HepG2 (cell line): Measurements from ENCODE around the gene MAPKAPK3. TPM values are rescaled to one million over a fixed set of nuclear protein-coding genes. Genes with fewer than 3 reads are reported as not detected.
A peak's percentile ranks its signal among the peaks of the same experiment; 100 is the strongest.

Experiments used
- DBP ChIP-seq: sonication (generic); formaldehyde crosslinking; IDR thresholded peaks from 2 replicates; pipeline ENCODE4 v1.4.0; 2020; ENCODE audit warnings: missing genetic modification reagents; ENCODE audit errors: not compliant biosample characterization
- IRF1 ChIP-seq: sonication (generic); formaldehyde crosslinking; IDR thresholded peaks from 2 replicates; pipeline ENCODE4 v1.4.0; 2020; ENCODE audit warnings: low read depth, mild to moderate bottlenecking, missing genetic modification reagents
- JDP2 ChIP-seq: sonication (generic); formaldehyde crosslinking; IDR thresholded peaks from 2 replicates; pipeline ENCODE4 v1.8.1; 2022; ENCODE audit warnings: missing genetic modification reagents, borderline replicate concordance
- MED13 ChIP-seq: sonication (generic); formaldehyde crosslinking; IDR thresholded peaks from 2 replicates; pipeline ENCODE4 v1.5.0; 2020; ENCODE audit warnings: missing genetic modification reagents
- PBX2 ChIP-seq: IDR thresholded peaks from 2 replicates; pipeline ENCODE4 v1.6.1; 2016; ENCODE audit warnings: control low read depth
- RERE ChIP-seq: IDR thresholded peaks from 2 replicates; pipeline ENCODE4 v1.6.1; 2016; ENCODE audit warnings: low read depth, missing genetic modification reagents, missing compliant biosample characterization
- SIN3B ChIP-seq: fragments of 150-350 bp; IDR thresholded peaks from 2 replicates; pipeline ENCODE4 v1.6.1; 2014; ENCODE audit warnings: low read length
- TBX3 ChIP-seq: fragments of 450-650 bp; IDR thresholded peaks from 2 replicates; pipeline ENCODE4 v1.6.1; 2017; ENCODE audit warnings: antibody characterized with exemption, mild to moderate bottlenecking, inconsistent platforms, borderline replicate concordance
- TMF1 ChIP-seq: sonication (generic); formaldehyde crosslinking; IDR thresholded peaks from 2 replicates; pipeline ENCODE4 v1.8.1; 2022; ENCODE audit warnings: low read depth, missing genetic modification reagents
- ZBTB46 ChIP-seq: sonication (generic); formaldehyde crosslinking; IDR thresholded peaks from 2 replicates; pipeline ENCODE4 v1.4.0; 2020; ENCODE audit warnings: mild to moderate bottlenecking, missing genetic modification reagents, borderline replicate concordance
- ZNF136 ChIP-seq: sonication (generic); formaldehyde crosslinking; IDR thresholded peaks from 2 replicates; pipeline ENCODE4 v1.8.1; 2022; ENCODE audit warnings: low read depth, mild to moderate bottlenecking, moderate library complexity, missing genetic modification reagents
- ZNF367 ChIP-seq: sonication (generic); formaldehyde crosslinking; IDR thresholded peaks from 2 replicates; pipeline ENCODE4 v1.4.0; 2020; ENCODE audit warnings: missing genetic modification reagents, borderline replicate concordance
- ZNF383 ChIP-seq: sonication (generic); formaldehyde crosslinking; IDR thresholded peaks from 2 replicates; pipeline ENCODE4 v1.4.0; 2020; ENCODE audit warnings: missing genetic modification reagents, mild to moderate bottlenecking, borderline replicate concordance
- ZNF512B ChIP-seq: sonication (generic); formaldehyde crosslinking; IDR thresholded peaks from 2 replicates; pipeline ENCODE4 v1.5.1; 2020; ENCODE audit warnings: missing genetic modification reagents, mild to moderate bottlenecking, borderline replicate concordance
- polyA plus RNA-seq, 8 experiments: library from polyadenylated mRNA; depleted of rRNA in 3 of 8; stranded (reverse) in 7 of 8; unstranded in 1 of 8; fragments of >200 nt; fragmentation: Illumina TruSeq in 4 of 8; extraction: Trizol in 4 of 8; gene quantifications; 2 replicates each; pipeline versions ENCODE4 v1.2.1 to v1.2.3, GENCODE V29; 2011 to 2016; ENCODE audit warnings: low read depth in 4 of 8, missing spikeins in 1 of 8, mixed read lengths in 1 of 8; ENCODE audit not compliant: insufficient read depth in 1 of 8
- total RNA-seq, 5 experiments: library from RNA; depleted of rRNA; stranded (reverse); fragments of >200 nt; fragmentation: Illumina TruSeq; extraction: Trizol; gene quantifications; 2 replicates each; pipeline ENCODE4 v1.2.3, GENCODE V29; 2016; ENCODE audit warnings: low read depth in 1 of 5

MAPKAPK3 gene
- total and polyA plus RNA-seq, 2 of the 13 experiments (the other 11 are each of a cell fraction or from before 2014, with no cell fraction given), result 39.9 to 41.2 TPM

- TF ChIP-seq PBX2 (CRISPR knock-in tag), result no peak
- no peak for TF ChIP-seq IRF1
- TF ChIP-seq RERE, result 0 out of 2 replicates have a peak, but pooled peaks have one; percentile 55
- 0 out of 2 replicates have a peak, but pooled peaks have one; percentile 55 for TF ChIP-seq TMF1 (CRISPR knock-in tag)
- TF ChIP-seq DBP (CRISPR knock-in tag), result no peak
- TF ChIP-seq MED13, result 0 out of 2 replicates have a peak, but pooled peaks have one; percentile 16
- TF ChIP-seq ZNF512B (CRISPR knock-in tag), result no peak
- TF ChIP-seq TBX3, result no peak
- TF ChIP-seq ZNF136, result no peak
- TF ChIP-seq ZNF383 (CRISPR knock-in tag), result no peak
- 0 out of 2 replicates have a peak, but pooled peaks have one; percentile 72 for TF ChIP-seq ZBTB46 (CRISPR knock-in tag)
- no peak for TF ChIP-seq ZNF367 (CRISPR knock-in tag)
- no peak for TF ChIP-seq JDP2 (CRISPR knock-in tag)
- TF ChIP-seq SIN3B, result peak; percentile 77
These were observed 47.8 kb upstream of the MAPKAPK3 start, which contains the start of gene HEMK1 (continued) for GRCh38 chr3:50568947-50569749.
